OCI-LY1 (cell line): ENCODE measurements around the gene UTS2B.

Experiments
- H2AFZ ChIP-seq: fragments of 200-600 bp; sonication (generic), shearing (Covaris generic); 2 replicates; pipeline ENCODE4 v1.6.0; 2014; ENCODE audit warnings: antibody characterized with exemption, mild to moderate bottlenecking, low read length
- H3F3A ChIP-seq: fragments of 200-600 bp; sonication (generic), shearing (Covaris generic); 2 replicates; pipeline ENCODE4 v1.6.0; 2014; ENCODE audit warnings: mild to moderate bottlenecking, antibody characterized with exemption, low read length, moderate library complexity; ENCODE audit not compliant: insufficient read depth
- H3K27ac ChIP-seq: fragments of 200-600 bp; sonication (generic); 2 replicates; pipeline ENCODE4 v1.5.1; 2014; ENCODE audit warnings: low read length, mixed run types, mild to moderate bottlenecking, low read depth; ENCODE audit not compliant: poor library complexity, severe bottlenecking
- H3K27me3 ChIP-seq: fragments of 200-600 bp; sonication (generic); 2 replicates; pipeline ENCODE4 v1.6.0; 2014; ENCODE audit warnings: antibody characterized with exemption, mild to moderate bottlenecking, low read length, moderate library complexity; ENCODE audit not compliant: insufficient read depth
- H3K36me3 ChIP-seq: fragments of 200-600 bp; sonication (generic); 2 replicates; pipeline ENCODE4 v1.6.1; 2014; ENCODE audit warnings: mild to moderate bottlenecking, antibody characterized with exemption, low read length, moderate library complexity, mixed read lengths; ENCODE audit not compliant: insufficient read depth
- H3K4me1 ChIP-seq: fragments of 200-600 bp; sonication (generic); 2 replicates; pipeline ENCODE4 v1.5.1; 2014; ENCODE audit warnings: mild to moderate bottlenecking, low read length, moderate library complexity; ENCODE audit not compliant: insufficient read depth, severe bottlenecking
- H3K4me2 ChIP-seq: fragments of 200-600 bp; sonication (generic), shearing (Covaris generic); 2 replicates; pipeline ENCODE4 v1.6.1; 2014; ENCODE audit warnings: low read length
- H3K4me3 ChIP-seq: fragments of 200-600 bp; sonication (generic); 2 replicates; pipeline ENCODE4 v1.5.1; 2014; ENCODE audit warnings: low read length, low read depth, mild to moderate bottlenecking, mixed read lengths; ENCODE audit not compliant: poor library complexity, severe bottlenecking
- H3K79me2 ChIP-seq: fragments of 200-600 bp; shearing (Covaris generic); 2 replicates; pipeline ENCODE4 v1.6.1; 2016; ENCODE audit warnings: mixed run types, low read length, mixed read lengths; ENCODE audit not compliant: insufficient read depth
- H3K9ac ChIP-seq: fragments of 200-600 bp; sonication (generic), shearing (Covaris generic); 2 replicates; pipeline ENCODE4 v1.6.1; 2014; ENCODE audit warnings: mild to moderate bottlenecking, low read length, mixed read lengths
- H3K9me2 ChIP-seq: fragments of 200-600 bp; sonication (generic), shearing (Covaris generic); 2 replicates; pipeline ENCODE4 v1.6.1; 2014; ENCODE audit warnings: low read depth, mild to moderate bottlenecking, low read length, mixed read lengths
- H3K9me3 ChIP-seq: fragments of 200-600 bp; shearing (Covaris generic); 2 replicates; pipeline ENCODE4 v1.6.1; 2014; ENCODE audit warnings: low read length, mixed read lengths
- H4K20me1 ChIP-seq: fragments of 200-600 bp; sonication (generic), shearing (Covaris generic); 2 replicates; pipeline ENCODE4 v1.6.0; 2016; ENCODE audit warnings: mild to moderate bottlenecking, low read length; ENCODE audit not compliant: insufficient read depth
- CTCF ChIP-seq: fragments of 200-600 bp; sonication (generic), shearing (Covaris generic); IDR thresholded peaks from 2 replicates; pipeline ENCODE4 v1.5.1; 2017; ENCODE audit warnings: mild to moderate bottlenecking, antibody characterized with exemption, low read length, moderate library complexity, mixed read lengths
- EZH2 ChIP-seq: fragments of 200-600 bp; sonication (generic), shearing (Covaris generic); IDR thresholded peaks from 2 replicates; pipeline ENCODE4 v1.8.0; 2017; ENCODE audit warnings: borderline replicate concordance, mixed run types, mild to moderate bottlenecking, antibody characterized with exemption, low read length, moderate library complexity, mixed read lengths

UTS2B gene

GRCh38 chr3:191366675-191367074 lies 36.3 kb upstream of the UTS2B start:
- H3K27ac ChIP-seq, result no peak overlapping the region
- no peak overlapping the region for H3K4me3 ChIP-seq
- H3K9me2 ChIP-seq, result no peaks in the 10 kb centered on the region
- H3K9ac ChIP-seq, result no peak overlapping the region
- no peaks in the 10 kb centered on the region for H3K79me2 ChIP-seq
- no peaks in the 10 kb centered on the region for H3K4me1 ChIP-seq
- H4K20me1 ChIP-seq, result no peaks in the 10 kb centered on the region
- TF ChIP-seq CTCF (no peak), EZH2 (no peak)
- no peaks in the 10 kb centered on the region for H3K9me3 ChIP-seq
- no peaks in the 10 kb centered on the region for H3F3A ChIP-seq
- no peaks in the 10 kb centered on the region for H3K27me3 ChIP-seq
- no peak overlapping the region for H2AFZ ChIP-seq
- no peaks in the 10 kb centered on the region for H3K36me3 ChIP-seq
- H3K4me2 ChIP-seq, result no peak overlapping the region

- Histone ChIP-seq H3K4me1 (no peaks in the 10 kb centered on the region), H3K36me3 (no peaks in the 10 kb centered on the region), H3K27ac (no peak overlapping the region), H3F3A (no peaks in the 10 kb centered on the region), H3K4me2 (no peak overlapping the region), H3K9me3 (no peaks in the 10 kb centered on the region), H4K20me1 (no peaks in the 10 kb centered on the region), H2AFZ (no peak overlapping the region), H3K79me2 (no peaks in the 10 kb centered on the region), H3K27me3 (no peaks in the 10 kb centered on the region), H3K9me2 (no peaks in the 10 kb centered on the region), H3K9ac (no peak overlapping the region), H3K4me3 (no peak overlapping the region)
- no peak for TF ChIP-seq EZH2
- TF ChIP-seq CTCF, result no peak
These were observed 32.9 kb upstream of the UTS2B start for GRCh38 chr3:191363221-191363620.

- no peaks in the 10 kb centered on the region for H3K27me3 ChIP-seq
- TF ChIP-seq EZH2, result no peak
- TF ChIP-seq CTCF, result no peak
- no peaks in the 10 kb centered on the region for H3K9me2 ChIP-seq
- H2AFZ ChIP-seq, result no peak overlapping the region
- no peaks in the 10 kb centered on the region for H4K20me1 ChIP-seq
- H3K79me2 ChIP-seq, result no peaks in the 10 kb centered on the region
- no peak overlapping the region for H3K9ac ChIP-seq
- no peaks in the 10 kb centered on the region for H3K36me3 ChIP-seq
- no peaks in the 10 kb centered on the region for H3K9me3 ChIP-seq
- H3F3A ChIP-seq, result no peaks in the 10 kb centered on the region
- no peak overlapping the region for H3K4me2 ChIP-seq
- H3K4me3 ChIP-seq, result no peak overlapping the region
- H3K27ac ChIP-seq, result no peak overlapping the region
- H3K4me1 ChIP-seq, result no peaks in the 10 kb centered on the region
These were observed 32.3 kb upstream of the UTS2B start for GRCh38 chr3:191362524-191363090.
